ENCODE measurements around the gene RNASE4.
A peak's percentile ranks its signal among the peaks of the same experiment; 100 is the strongest.

RNASE4 gene

GRCh38 chr14:20676072-20676471 is 8.3 kb upstream of the RNASE4 start:
- DNase-seq, result no peak

- peak; percentile 20 for DNase-seq
Observed at GRCh38 chr14:20679907-20680306, 4.5 kb upstream of the RNASE4 start.

- DNase-seq, result peak; percentile 45
Observed at GRCh38 chr14:20680363-20680762, 4.0 kb upstream of the RNASE4 start.

GRCh38 chr14:20680843-20681347 is 3.5 kb upstream of the RNASE4 start:
- DNase-seq, result peak; percentile 48

- DNase-seq, result peak; percentile 93
Observed at GRCh38 chr14:20681348-20682126, 2.8 kb upstream of the RNASE4 start.

GRCh38 chr14:20682127-20682434 is 2.3 kb upstream of the RNASE4 start:
- DNase-seq, result no peak

- peak; percentile 87 for DNase-seq
Observed at GRCh38 chr14:20682435-20683124, 1.8 kb upstream of the RNASE4 start.

GRCh38 chr14:20683125-20683890 is 1.1 kb upstream of the RNASE4 start:
- DNase-seq, result peak; percentile 88

- no peak for DNase-seq
Observed at GRCh38 chr14:20684662-20685456, 499 bp downstream of the RNASE4 start.

GRCh38 chr14:20686386-20687143 is 2.2 kb downstream of the RNASE4 start:
- DNase-seq, result no peak

- DNase-seq, result no peak
Observed at GRCh38 chr14:20687362-20688166, 3.2 kb downstream of the RNASE4 start.

- no peak for DNase-seq
Observed at GRCh38 chr14:20688167-20688839, 3.9 kb downstream of the RNASE4 start, which contains the start of gene ANG. ANG (plus strand) TSS chr14:20688764; CDS start chr14:20693565, 4,801 bp downstream.

- DNase-seq, result peak; percentile 55
Observed at GRCh38 chr14:20690848-20691640, 6.7 kb downstream of the RNASE4 start.

GRCh38 chr14:20692116-20692751 is 7.9 kb downstream of the RNASE4 start:
- DNase-seq, result no peak

GRCh38 chr14:20696764-20697163 is 12.4 kb downstream of the RNASE4 start:
- DNase-seq, result no peak

GRCh38 chr14:20697273-20698017 is 13.1 kb downstream of the RNASE4 start:
- DNase-seq, result peak; percentile 66

- no peak for DNase-seq
Observed at GRCh38 chr14:20698018-20698329, 13.6 kb downstream of the RNASE4 start.

GRCh38 chr14:20698934-20699333 is 14.6 kb downstream of the RNASE4 start:
- no peak for DNase-seq
